ENCODE results near the gene CTSD. TPM values are rescaled to one million over a fixed set of nuclear protein-coding genes. Genes with fewer than 3 reads are reported as not detected.

CTSD gene
- total RNA-seq, 2 donors from 2014 or later, result 427 to 1,049 TPM

DNA sequence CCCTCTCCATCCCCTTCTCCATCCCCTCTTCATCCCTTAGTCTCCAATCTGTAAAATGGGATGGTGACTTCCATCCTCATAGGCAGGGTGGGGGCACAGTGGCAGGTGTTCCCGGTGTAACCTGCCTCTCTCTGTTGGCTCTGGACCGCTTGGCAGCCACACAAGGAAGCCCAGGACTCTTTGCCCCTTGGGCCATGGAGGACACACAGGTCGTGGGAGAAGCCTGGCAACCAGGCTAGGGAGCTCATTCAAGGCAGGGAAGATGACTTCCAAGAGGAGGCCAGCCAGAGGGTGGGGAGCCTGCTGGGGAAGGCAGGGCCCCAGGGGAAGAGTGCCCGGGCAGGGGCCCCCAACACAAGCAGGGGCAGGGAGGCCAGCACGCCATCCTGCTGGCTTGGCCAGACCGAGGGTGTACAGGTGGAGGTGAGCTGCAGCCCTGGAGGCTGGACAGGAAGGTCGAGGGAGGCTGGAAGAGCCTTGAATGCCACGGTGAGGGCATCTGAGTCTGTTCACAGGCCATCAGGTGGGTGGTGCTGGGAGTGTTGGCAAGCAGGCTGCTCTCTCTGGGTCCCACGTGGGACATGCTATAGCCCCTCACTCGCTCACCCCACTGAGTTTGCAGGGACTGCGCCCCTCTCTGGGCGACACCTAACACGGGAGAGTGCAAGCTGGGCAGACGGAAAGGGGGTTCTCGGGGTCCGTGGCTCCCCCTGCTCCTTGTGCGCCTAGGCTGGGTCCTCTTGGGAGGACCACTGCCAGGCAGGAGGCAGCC, 15.5 kb upstream of the CTSD start:
- H3K4me1 ChIP-seq (ENCODE audit: control insufficient read depth in 1 of 2, low read depth in 2 of 2), result no peaks in the 10 kb centered on the region
- ATAC-seq (ENCODE audit: insufficient number of reproducible peaks, low FRiP score, low read depth), result no peak
- H3K4me3 ChIP-seq, result no peak overlapping the region
- no peaks in the 10 kb centered on the region for H3K27me3 ChIP-seq (replicated peaks; ENCODE audit: insufficient read depth)
- H3K9me3 ChIP-seq, result no peaks in the 10 kb centered on the region
- no peak overlapping the region for H3K27ac ChIP-seq
- TF ChIP-seq, protein P1, sequence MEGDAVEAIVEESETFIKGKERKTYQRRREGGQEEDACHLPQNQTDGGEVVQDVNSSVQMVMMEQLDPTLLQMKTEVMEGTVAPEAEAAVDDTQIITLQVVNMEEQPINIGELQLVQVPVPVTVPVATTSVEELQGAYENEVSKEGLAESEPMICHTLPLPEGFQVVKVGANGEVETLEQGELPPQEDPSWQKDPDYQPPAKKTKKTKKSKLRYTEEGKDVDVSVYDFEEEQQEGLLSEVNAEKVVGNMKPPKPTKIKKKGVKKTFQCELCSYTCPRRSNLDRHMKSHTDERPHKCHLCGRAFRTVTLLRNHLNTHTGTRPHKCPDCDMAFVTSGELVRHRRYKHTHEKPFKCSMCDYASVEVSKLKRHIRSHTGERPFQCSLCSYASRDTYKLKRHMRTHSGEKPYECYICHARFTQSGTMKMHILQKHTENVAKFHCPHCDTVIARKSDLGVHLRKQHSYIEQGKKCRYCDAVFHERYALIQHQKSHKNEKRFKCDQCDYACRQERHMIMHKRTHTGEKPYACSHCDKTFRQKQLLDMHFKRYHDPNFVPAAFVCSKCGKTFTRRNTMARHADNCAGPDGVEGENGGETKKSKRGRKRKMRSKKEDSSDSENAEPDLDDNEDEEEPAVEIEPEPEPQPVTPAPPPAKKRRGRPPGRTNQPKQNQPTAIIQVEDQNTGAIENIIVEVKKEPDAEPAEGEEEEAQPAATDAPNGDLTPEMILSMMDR (IDR thresholded peaks at IDR 0.05), result no peak
- DNase-seq (ENCODE audit: low spot score), result no peak
- no peaks in the 10 kb centered on the region for H3K36me3 ChIP-seq

DNA sequence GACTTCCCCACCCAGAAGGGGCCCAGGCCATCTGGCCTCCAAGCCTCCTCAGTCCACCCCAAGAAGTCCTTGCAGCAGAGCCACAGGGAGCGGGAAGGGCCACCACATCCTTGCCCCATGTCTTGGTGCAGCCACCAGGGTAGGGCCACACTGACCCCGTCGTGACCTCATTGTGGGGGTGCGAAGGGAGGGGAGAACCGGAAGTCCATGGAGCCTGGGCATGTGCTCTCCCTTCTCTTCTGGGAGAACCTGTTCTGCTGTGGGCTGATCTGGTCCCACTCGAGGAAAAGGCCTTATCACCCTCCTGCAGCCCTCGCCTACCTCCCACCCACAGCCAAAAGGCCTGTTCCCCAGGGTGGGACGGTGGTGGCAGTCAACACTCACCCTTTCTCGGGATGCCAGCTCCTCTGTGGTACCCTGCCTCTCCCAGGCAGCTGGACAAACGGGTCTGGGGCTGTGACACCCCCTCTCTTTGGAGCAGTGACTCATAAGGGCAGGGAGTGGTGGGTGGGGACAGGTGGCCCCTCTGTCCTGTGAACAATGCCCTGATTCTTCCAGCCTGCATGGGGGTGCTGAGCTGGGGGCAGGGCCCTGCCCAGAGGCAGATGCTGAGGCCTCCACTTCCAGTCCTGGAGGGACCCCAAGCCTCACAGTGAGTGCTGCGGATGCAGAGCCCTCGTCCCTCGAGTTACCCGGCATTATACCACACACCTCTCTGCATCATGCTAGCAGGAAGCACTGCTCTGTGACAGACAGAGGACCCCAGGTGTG, 14.6 kb upstream of the CTSD start:
- DNase-seq (ENCODE audit: low spot score) (no peak), ATAC-seq (ENCODE audit: insufficient number of reproducible peaks, low FRiP score, low read depth) (no peak)
- H3K27ac ChIP-seq, result no peak overlapping the region

DNA sequence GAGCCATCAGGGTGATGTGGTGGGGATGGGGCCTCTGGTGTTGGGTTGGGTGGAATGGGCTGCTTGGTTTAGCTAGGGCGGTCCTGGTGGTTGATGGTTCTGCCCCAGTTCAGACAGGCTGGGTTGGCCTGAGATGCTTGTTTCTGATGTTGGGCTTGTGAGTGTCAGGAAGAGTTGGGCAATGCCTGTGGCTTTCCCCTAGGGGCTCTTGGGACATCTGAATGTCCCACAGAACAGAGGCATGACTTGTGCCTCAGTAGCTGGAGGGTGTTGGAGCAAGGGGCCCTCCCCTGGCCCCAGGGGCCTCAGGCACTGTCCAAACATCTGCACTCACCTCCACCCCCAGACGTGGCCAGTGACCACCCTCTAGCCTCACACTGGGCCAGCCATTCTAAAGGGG, 14.0 kb upstream of the CTSD start:
- Histone ChIP-seq H3K9me3 (no peaks in the 10 kb centered on the region), H3K27ac (no peak overlapping the region), H3K4me1 (ENCODE audit: control insufficient read depth in 1 of 2, low read depth in 2 of 2) (peaks cover under 1% of the 10 kb centered on the region in 2 donors), H3K4me3 (no peak overlapping the region), H3K27me3 (replicated peaks; ENCODE audit: insufficient read depth) (no peaks in the 10 kb centered on the region), H3K36me3 (no peaks in the 10 kb centered on the region)
- ATAC-seq (ENCODE audit: insufficient number of reproducible peaks, low FRiP score, low read depth), result no peak
- TF ChIP-seq, protein P1 (IDR thresholded peaks at IDR 0.05), result no peak
- no peak for DNase-seq (ENCODE audit: low spot score)

More for the DNA sequence above, 14.6 kb upstream of the CTSD start:
- Histone ChIP-seq H3K36me3 (no peaks in the 10 kb centered on the region), H3K27me3 (replicated peaks; ENCODE audit: insufficient read depth) (no peaks in the 10 kb centered on the region), H3K9me3 (no peaks in the 10 kb centered on the region), H3K4me1 (ENCODE audit: control insufficient read depth in 1 of 2, low read depth in 2 of 2) (no peaks in the 10 kb centered on the region), H3K4me3 (no peak overlapping the region)
- TF ChIP-seq, protein P1 (IDR thresholded peaks at IDR 0.05), result no peak

DNA sequence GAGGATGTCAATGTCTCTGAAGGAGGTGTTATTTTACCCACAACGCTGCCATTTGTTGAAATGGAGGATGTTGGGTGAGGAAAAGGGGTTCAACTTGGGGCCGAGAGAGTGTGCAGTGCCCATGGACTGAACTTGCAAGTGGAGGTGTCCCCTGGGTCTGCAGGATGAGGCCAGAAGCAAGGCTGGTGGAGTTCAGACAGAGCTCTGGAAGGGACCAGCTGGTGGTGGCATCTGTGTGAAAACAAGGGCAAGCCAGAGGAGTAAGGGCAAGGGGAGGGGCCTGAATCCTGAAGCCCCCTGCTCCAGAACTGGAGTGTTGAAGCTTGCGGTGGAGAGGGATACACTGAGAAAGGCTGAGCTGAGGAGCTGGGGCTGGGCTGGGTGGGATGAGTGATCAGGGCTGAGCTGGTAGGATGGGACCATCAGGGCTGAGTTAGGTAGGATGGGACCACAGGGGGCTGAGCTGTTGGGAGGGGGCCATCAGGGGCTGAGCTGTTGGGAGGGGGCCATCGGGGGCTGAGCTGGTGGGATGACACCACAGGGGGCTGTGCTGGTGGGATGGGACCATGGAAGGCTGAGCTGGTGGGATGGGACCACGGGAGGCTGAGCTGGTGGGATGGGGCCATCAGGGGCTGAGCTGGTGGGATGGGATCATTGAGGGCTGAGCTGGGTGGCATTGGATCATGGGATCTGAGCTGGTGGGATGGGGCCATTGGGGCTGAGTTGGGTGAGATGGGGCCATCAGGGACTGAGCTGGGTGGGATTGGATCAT, 13.4 kb upstream of the CTSD start:
- DNase-seq (ENCODE audit: low spot score) (no peak), ATAC-seq (ENCODE audit: insufficient number of reproducible peaks, low FRiP score, low read depth) (no peak)
- Histone ChIP-seq H3K4me1 (ENCODE audit: control insufficient read depth in 1 of 2, low read depth in 2 of 2) (peaks cover 7% of the 10 kb centered on the region in 2 donors), H3K36me3 (no peaks in the 10 kb centered on the region), H3K27ac (no peak overlapping the region), H3K4me3 (no peak overlapping the region), H3K9me3 (no peaks in the 10 kb centered on the region), H3K27me3 (replicated peaks; ENCODE audit: insufficient read depth) (no peaks in the 10 kb centered on the region)
- TF ChIP-seq, protein P1 (IDR thresholded peaks at IDR 0.05), result no peak
